Measurements from ENCODE around the gene RBMS3. TPM values are rescaled to one million over a fixed set of nuclear protein-coding genes. Genes with fewer than 3 reads are reported as not detected.

The RBMS3 gene
- total RNA-seq, 2 experiments from 2014 or later, result 1.0 TPM; not detected in 1

- TF ChIP-seq CTCF (conservative IDR thresholded peaks at IDR 0.05; ENCODE audit: low read length), result no peak
- TF ChIP-seq EZH2phosphoT487 (IDR thresholded peaks at IDR 0.05; ENCODE audit: borderline replicate concordance, low read depth, low read length), result no peak
- ChIA-PET CTCF (ENCODE audit: unreplicated experiment) (no interaction called here), POLR2A (interaction anchor here (1.2 to 1.6 kb wide), 2 partner anchors 8 to 50 kb away, joined by 3 to 6 read pairs; no protein-coding TSS in a partner anchor)
- Histone ChIP-seq H3K9me2 (ENCODE audit: insufficient read depth, low read length) (no peaks in the 10 kb centered on the region), H3K4me1 (ENCODE audit: insufficient read depth, low read length, poor library complexity, severe bottlenecking) (no peaks in the 10 kb centered on the region), H3K4me2 (ENCODE audit: low read length) (no peak overlapping the region), H3K9me3 (ENCODE audit: low read length) (no peaks in the 10 kb centered on the region), H3K27ac (ENCODE audit: low read depth, low read length, poor library complexity, severe bottlenecking) (no peak overlapping the region), H3K36me3 (ENCODE audit: insufficient read depth, low read length) (no peaks in the 10 kb centered on the region), H3K4me3 (ENCODE audit: low read depth, low read length, poor library complexity, severe bottlenecking) (no peak overlapping the region), H4K20me1 (ENCODE audit: insufficient read depth, low read length) (no peaks in the 10 kb centered on the region), H3K79me2 (ENCODE audit: insufficient read depth, low read depth, low read length) (no peaks in the 10 kb centered on the region), H2AFZ (ENCODE audit: low read length) (no peak overlapping the region)
- intact Hi-C loops (cut with micrococcal nuclease; ENCODE audit: unreplicated experiment), result no loop called here
- no peak for DNase-seq (ENCODE audit: low spot score)
- no TSS peak for BruUV-seq (replicated peaks)
Observed at GRCh38 chr3:29373131-29373680, 92.3 kb downstream of the RBMS3 start.

GRCh38 chr3:29374226-29374625 lies 93.4 kb downstream of the RBMS3 start:
- DNase-seq (ENCODE audit: low spot score), result no peak
- Histone ChIP-seq H2AFZ (ENCODE audit: low read length) (no peak overlapping the region), H3K4me1 (ENCODE audit: insufficient read depth, low read length, poor library complexity, severe bottlenecking) (no peaks in the 10 kb centered on the region), H4K20me1 (ENCODE audit: insufficient read depth, low read length) (no peaks in the 10 kb centered on the region), H3K27ac (ENCODE audit: low read depth, low read length, poor library complexity, severe bottlenecking) (no peak overlapping the region), H3K4me3 (ENCODE audit: low read depth, low read length, poor library complexity, severe bottlenecking) (no peak overlapping the region), H3K79me2 (ENCODE audit: insufficient read depth, low read depth, low read length) (no peaks in the 10 kb centered on the region), H3K4me2 (ENCODE audit: low read length) (no peak overlapping the region), H3K9me3 (ENCODE audit: low read length) (peaks cover 7% of the 10 kb centered on the region; the same call in 1 of the 2 replicates), H3K36me3 (ENCODE audit: insufficient read depth, low read length) (no peaks in the 10 kb centered on the region), H3K9me2 (ENCODE audit: insufficient read depth, low read length) (no peaks in the 10 kb centered on the region)
- ChIA-PET CTCF (ENCODE audit: unreplicated experiment) (no interaction called here), POLR2A (interaction anchor here (0.5 to 1.6 kb wide), 4 partner anchors 9 to 63 kb away, joined by 3 to 6 read pairs (median 3); no protein-coding TSS in a partner anchor)
- TF ChIP-seq EZH2phosphoT487 (IDR thresholded peaks at IDR 0.05; ENCODE audit: borderline replicate concordance, low read depth, low read length), result no peak
- no peak for TF ChIP-seq CTCF (conservative IDR thresholded peaks at IDR 0.05; ENCODE audit: low read length)
- no TSS peak for BruUV-seq (replicated peaks)
- intact Hi-C loops (cut with micrococcal nuclease; ENCODE audit: unreplicated experiment), result no loop called here

GRCh38 chr3:29379097-29379496 lies 98.2 kb downstream of the RBMS3 start:
- POLR2A ChIA-PET, result interaction anchor here (1.0 kb wide), 1 partner anchor 13 kb away, joined by 3 read pairs; no protein-coding TSS in a partner anchor
- H3K4me3 ChIP-seq (ENCODE audit: low read depth, low read length, poor library complexity, severe bottlenecking), result no peak overlapping the region
- intact Hi-C loops (cut with micrococcal nuclease; ENCODE audit: unreplicated experiment), result no loop called here
- no peaks in the 10 kb centered on the region for H4K20me1 ChIP-seq (ENCODE audit: insufficient read depth, low read length)
- BruUV-seq (replicated peaks), result no TSS peak
- no peak for TF ChIP-seq EZH2phosphoT487 (IDR thresholded peaks at IDR 0.05; ENCODE audit: borderline replicate concordance, low read depth, low read length)
- no peak for TF ChIP-seq CTCF (conservative IDR thresholded peaks at IDR 0.05; ENCODE audit: low read length)
- H2AFZ ChIP-seq (ENCODE audit: low read length), result peak overlapping the region; percentile 45; the same call in 1 of the 2 replicates
- no peak overlapping the region for H3K4me2 ChIP-seq (ENCODE audit: low read length)
- H3K9me3 ChIP-seq (ENCODE audit: low read length), result peaks cover 13% of the 10 kb centered on the region; the same call in 1 of the 2 replicates
- no peaks in the 10 kb centered on the region for H3K36me3 ChIP-seq (ENCODE audit: insufficient read depth, low read length)
- H3K4me1 ChIP-seq (ENCODE audit: insufficient read depth, low read length, poor library complexity, severe bottlenecking), result peaks cover 11% of the 10 kb centered on the region
- DNase-seq (ENCODE audit: low spot score), result no peak
- H3K79me2 ChIP-seq (ENCODE audit: insufficient read depth, low read depth, low read length), result no peaks in the 10 kb centered on the region
- H3K27ac ChIP-seq (ENCODE audit: low read depth, low read length, poor library complexity, severe bottlenecking), result no peak overlapping the region
- CTCF ChIA-PET (ENCODE audit: unreplicated experiment), result no interaction called here
- H3K9me2 ChIP-seq (ENCODE audit: insufficient read depth, low read length), result no peaks in the 10 kb centered on the region

Data from OCI-LY7 (cell line).